Gastrocnemius medialis (tissue), 4 donors: Measurements from ENCODE around the gene SLC35C1. TPM values are rescaled to one million over a fixed set of nuclear protein-coding genes. Genes with fewer than 3 reads are reported as not detected.

Source experiments
- ATAC-seq, 2 donors: fragments of 150-250 bp; one replicate each; pipeline ENCODE4 v1.9.1; 2016
- DNase-seq, 2 donors: peaks; one replicate each; pipeline ENCODE4 v3.0.0-alpha.2; 2019
- H3K27ac ChIP-seq, 4 donors: fragments of 200-600 bp; sonication (generic); 1 replicate in 1 of 4; 2 replicates in 3 of 4; pipeline ENCODE4 v1.5.1; 2016 to 2018; ENCODE audit warnings: mild to moderate bottlenecking in 2 of 4, moderate library complexity in 1 of 4
- H3K27me3 ChIP-seq, 3 donors: fragments of 200-600 bp; sonication (generic) in 2 of 3; 1 replicate in 1 of 3; 2 replicates in 2 of 3; pipeline versions ENCODE4 v1.5.1 to v1.6.0; 2016 to 2019; ENCODE audit warnings: mild to moderate bottlenecking in 1 of 3, moderate library complexity in 1 of 3
- H3K36me3 ChIP-seq, 2 donors: fragments of 200-600 bp; sonication (generic) in 1 of 2; one replicate each; pipeline ENCODE4 v1.5.1; 2017 to 2018
- H3K4me1 ChIP-seq, 2 donors: fragments of 200-600 bp; sonication (generic) in 1 of 2; one replicate each; pipeline ENCODE4 v1.5.1; 2016 to 2017; ENCODE audit warnings: mild to moderate bottlenecking in 2 of 2
- H3K4me3 ChIP-seq, 4 donors: fragments of 200-600 bp; sonication (generic) in 3 of 4; 1 replicate in 1 of 4; 2 replicates in 3 of 4; pipeline ENCODE4 v1.5.1; 2016 to 2019; ENCODE audit warnings: mild to moderate bottlenecking in 2 of 4
- H3K9me3 ChIP-seq, 3 donors: fragments of 200-600 bp; sonication (generic) in 2 of 3; 1 replicate in 1 of 3; 2 replicates in 2 of 3; pipeline ENCODE4 v1.5.1; 2016 to 2019
- CTCF ChIP-seq, 5 experiments: fragments of 450-650 bp in 3 of 5; fragments of 200-600 bp in 2 of 5; sonication (generic) in 2 of 5; IDR thresholded peaks in 4 of 5; conservative IDR thresholded peaks in 1 of 5; 1 replicate in 4 of 5; 2 replicates in 1 of 5; pipeline ENCODE4 v1.5.1; 2016 to 2019; ENCODE audit warnings: antibody characterized with exemption in 5 of 5, mild to moderate bottlenecking in 3 of 5, moderate library complexity in 3 of 5
- POLR2A ChIP-seq, 2 donors: fragments of 450-650 bp; IDR thresholded peaks; one replicate each; pipeline ENCODE4 v1.6.1; 2017; ENCODE audit warnings: antibody characterized with exemption in 2 of 2, mild to moderate bottlenecking in 2 of 2, moderate library complexity in 2 of 2
- in situ Hi-C, 4 donors: fragments of 200-750 bp; cut with MboI; loops; one replicate each; pipeline versions ENCODE4 v1.15.0 to v1.8.0; 2017; ENCODE audit warnings: low sequenced_read_pairs in 4 of 4
- intact Hi-C: fragments of 100-400 bp; cut with DNase I; formaldehyde crosslinking; loops from one replicate; pipeline ENCODE4 v1.15.1; 2023; ENCODE audit warnings: low total_unique reads
- total RNA-seq, 4 donors: library from RNA; depleted of rRNA; stranded (reverse); fragments of >200 nt; gene quantifications; one replicate each; pipeline versions ENCODE4 v1.1.0 to v1.2.3, GENCODE V29; 2016

The SLC35C1 gene
- total RNA-seq, 4 donors from 2014 or later: 4.8 to 11.7 (median 7.8) TPM

- H3K27me3 ChIP-seq: no peaks in the 10 kb centered on the region
- intact Hi-C loops (loop anchor here (5.0 to 10.0 kb wide), 2 partner anchors 118 to 1569 kb away; partner anchors contain the start of gene PSMC3), in situ Hi-C loops (no loop called here)
- DNase-seq (no peak), ATAC-seq (no peak)
- H3K4me1 ChIP-seq: peaks cover 98 to 100% of the 10 kb centered on the region in 2 donors
- TF ChIP-seq CTCF (IDR thresholded peaks at IDR 0.05 in 4 of 5, conservative IDR thresholded peaks at IDR 0.05 in 1 of 5) (no peak), POLR2A (IDR thresholded peaks at IDR 0.05) (no peak)
- no peak overlapping the region for H3K4me3 ChIP-seq
- no peaks in the 10 kb centered on the region for H3K9me3 ChIP-seq
- H3K27ac ChIP-seq: peak overlapping the region; percentile 91 to 99 (median 99)
- H3K36me3 ChIP-seq: no peaks in the 10 kb centered on the region
Measured at GRCh38 chr11:45855308-45855707, 50.4 kb downstream of the SLC35C1 start.

- Histone ChIP-seq H3K9me3 (no peaks in the 10 kb centered on the region), H3K27ac (peak overlapping the region; percentile 91 to 99 (median 99)), H3K4me3 (no peak overlapping the region), H3K4me1 (peaks cover 97 to 99% of the 10 kb centered on the region in 2 donors), H3K36me3 (no peaks in the 10 kb centered on the region), H3K27me3 (no peaks in the 10 kb centered on the region)
- no peak for ATAC-seq
- intact Hi-C loops (loop anchor here (5.0 to 10.0 kb wide), 2 partner anchors 119 to 1569 kb away; partner anchors contain the start of gene PSMC3), in situ Hi-C loops (no loop called here)
- DNase-seq: no peak
- TF ChIP-seq POLR2A (IDR thresholded peaks at IDR 0.05) (no peak), CTCF (IDR thresholded peaks at IDR 0.05 in 4 of 5, conservative IDR thresholded peaks at IDR 0.05 in 1 of 5) (no peak)
Measured at GRCh38 chr11:45856044-45856468, 51.1 kb downstream of the SLC35C1 start.

- H3K4me1 ChIP-seq: peaks cover 84 to 85% of the 10 kb centered on the region in 2 donors
- no peaks in the 10 kb centered on the region for H3K9me3 ChIP-seq
- intact Hi-C loops (loop anchor here (5.0 to 10.0 kb wide), 2 partner anchors 121 to 1567 kb away; partner anchors contain the start of gene PSMC3), in situ Hi-C loops (no loop called here)
- TF ChIP-seq POLR2A (IDR thresholded peaks at IDR 0.05): no peak
- TF ChIP-seq CTCF (IDR thresholded peaks at IDR 0.05 in 4 of 5, conservative IDR thresholded peaks at IDR 0.05 in 1 of 5): no peak
- no peak overlapping the region for H3K4me3 ChIP-seq
- H3K27ac ChIP-seq: peak overlapping the region; percentile 91 to 99 (median 99)
- H3K36me3 ChIP-seq: peaks cover 0 to 19% of the 10 kb centered on the region in 2 donors
- peak; percentile 42 for ATAC-seq
- DNase-seq: peak; percentile 50 to 68
- H3K27me3 ChIP-seq: no peaks in the 10 kb centered on the region
Measured at GRCh38 chr11:45857961-45858474, 53.1 kb downstream of the SLC35C1 start.

- Histone ChIP-seq H3K27me3 (no peaks in the 10 kb centered on the region), H3K4me1 (peaks cover 76 to 77% of the 10 kb centered on the region in 2 donors), H3K9me3 (no peaks in the 10 kb centered on the region), H3K4me3 (peak overlapping the region in 1 of 4 donors; percentile 19), H3K27ac (peak overlapping the region; percentile 91 to 99 (median 99)), H3K36me3 (peaks cover 0 to 28% of the 10 kb centered on the region in 2 donors)
- TF ChIP-seq CTCF (IDR thresholded peaks at IDR 0.05 in 4 of 5, conservative IDR thresholded peaks at IDR 0.05 in 1 of 5) (no peak), POLR2A (IDR thresholded peaks at IDR 0.05) (no peak)
- in situ Hi-C loops (no loop called here), intact Hi-C loops (loop anchor here (5.0 to 10.0 kb wide), 2 partner anchors 122 to 1566 kb away; partner anchors contain the start of gene PSMC3)
- DNase-seq: no peak
- ATAC-seq: no peak
Measured at GRCh38 chr11:45858751-45859398, 53.9 kb downstream of the SLC35C1 start.
